Stimulated activated CD4-positive, alpha-beta T cell treated with anti-CD3 and anti-CD28 coated beads, Interleukin-2, amount 100 ng/mL, for 24 hours (primary cell): Measurements from ENCODE around the gene ZNF629.
"Not testable (repeated sequence)": the region's sequence is repeated elsewhere in the genome, so short reads cannot be mapped to it uniquely, and the experiment has no call there.

ENCODE experiments used
- DNase-seq, 2 donors: peaks; one replicate each; pipeline ENCODE4 v3.0.0-alpha.2; 2020

Gene ZNF629

DNA sequence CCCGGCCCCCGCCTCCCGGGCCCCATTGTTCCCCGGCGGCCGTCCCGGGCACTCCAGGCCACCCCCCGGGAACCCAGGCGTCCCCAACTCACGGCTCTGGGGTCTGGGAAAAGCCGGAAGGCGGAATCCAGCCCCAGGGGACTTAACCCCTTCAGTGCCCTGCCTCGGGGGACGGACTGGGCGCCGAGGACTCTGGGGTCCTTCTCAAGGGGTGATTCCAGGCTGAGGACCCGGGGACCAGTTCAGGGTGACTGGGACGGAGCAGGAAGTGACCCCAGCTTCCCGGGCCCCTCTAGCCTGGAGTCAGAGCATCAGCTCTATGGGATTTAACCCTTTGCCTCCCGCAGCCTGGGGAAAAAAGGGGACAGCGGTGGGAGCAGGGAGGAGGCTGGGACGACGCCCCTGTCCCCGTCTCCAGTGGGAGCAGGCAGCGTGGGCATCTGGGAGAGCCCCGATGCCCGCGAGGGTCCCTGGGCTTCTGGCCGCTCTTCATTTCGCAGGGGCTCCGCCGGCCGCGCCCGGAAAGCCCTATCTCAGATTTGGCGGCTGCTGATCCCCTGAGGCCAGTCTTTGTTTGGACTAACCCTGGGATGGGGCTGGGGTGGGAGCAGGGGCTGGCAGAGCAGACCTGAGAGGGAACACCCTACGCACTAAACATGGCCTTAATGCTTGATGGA is at the start of gene ZNF629:
Gene ZNF629 (minus strand): TSS at position 270 of the 677 bp plus-strand sequence. CDS start 2,723 bp downstream, outside the sequence.
- DNase-seq: peak; percentile 44 to 50

DNA sequence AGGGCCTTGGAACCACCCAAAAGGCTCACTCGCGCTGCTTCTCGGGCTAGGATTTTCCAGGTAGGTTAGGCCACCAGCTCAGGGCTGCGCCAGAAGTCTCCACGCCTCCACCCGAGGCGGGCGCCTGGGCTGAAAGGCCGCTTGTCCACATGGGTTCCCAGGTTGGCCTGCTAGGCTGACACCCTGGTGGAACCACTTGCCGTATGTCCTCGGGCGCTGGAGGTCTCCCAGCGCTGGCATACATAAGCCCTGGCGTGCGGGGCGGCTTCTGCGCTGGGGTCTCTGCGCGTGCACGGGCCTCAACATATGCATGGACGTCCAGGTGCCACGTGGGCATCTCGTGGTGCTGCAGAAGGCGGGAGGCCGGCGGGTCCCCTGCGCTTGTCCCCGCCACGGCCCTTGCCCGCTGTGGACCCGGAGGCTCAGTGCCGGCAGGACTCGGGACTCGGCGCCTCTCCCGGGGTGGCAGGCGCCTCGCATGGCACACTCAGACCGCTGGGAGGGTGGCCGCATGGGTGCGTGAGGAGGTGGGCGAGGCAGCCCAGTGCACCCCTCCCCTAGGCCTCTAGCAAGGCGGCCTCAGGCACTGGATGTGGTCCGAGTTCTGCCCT is 47.2 kb upstream of the ZNF629 start:
- DNase-seq: no peak

DNA sequence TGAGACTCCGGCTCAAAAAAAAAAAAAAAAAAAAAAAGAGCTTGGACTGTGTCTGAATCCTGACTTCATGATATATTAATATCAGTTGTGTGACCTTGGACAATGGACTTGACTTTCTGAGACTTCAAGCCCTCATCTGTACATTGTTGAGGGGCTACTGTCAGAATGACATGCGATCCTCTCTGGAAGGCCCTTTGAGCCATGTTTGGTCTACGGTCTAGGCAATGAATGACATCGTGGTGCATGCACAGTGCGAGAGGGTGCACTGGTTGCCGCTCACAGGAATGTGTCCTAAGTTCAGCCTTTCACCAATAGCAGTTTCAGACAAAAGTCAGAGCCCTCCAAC is 43.0 kb upstream of the ZNF629 start:
- DNase-seq: no peak

DNA sequence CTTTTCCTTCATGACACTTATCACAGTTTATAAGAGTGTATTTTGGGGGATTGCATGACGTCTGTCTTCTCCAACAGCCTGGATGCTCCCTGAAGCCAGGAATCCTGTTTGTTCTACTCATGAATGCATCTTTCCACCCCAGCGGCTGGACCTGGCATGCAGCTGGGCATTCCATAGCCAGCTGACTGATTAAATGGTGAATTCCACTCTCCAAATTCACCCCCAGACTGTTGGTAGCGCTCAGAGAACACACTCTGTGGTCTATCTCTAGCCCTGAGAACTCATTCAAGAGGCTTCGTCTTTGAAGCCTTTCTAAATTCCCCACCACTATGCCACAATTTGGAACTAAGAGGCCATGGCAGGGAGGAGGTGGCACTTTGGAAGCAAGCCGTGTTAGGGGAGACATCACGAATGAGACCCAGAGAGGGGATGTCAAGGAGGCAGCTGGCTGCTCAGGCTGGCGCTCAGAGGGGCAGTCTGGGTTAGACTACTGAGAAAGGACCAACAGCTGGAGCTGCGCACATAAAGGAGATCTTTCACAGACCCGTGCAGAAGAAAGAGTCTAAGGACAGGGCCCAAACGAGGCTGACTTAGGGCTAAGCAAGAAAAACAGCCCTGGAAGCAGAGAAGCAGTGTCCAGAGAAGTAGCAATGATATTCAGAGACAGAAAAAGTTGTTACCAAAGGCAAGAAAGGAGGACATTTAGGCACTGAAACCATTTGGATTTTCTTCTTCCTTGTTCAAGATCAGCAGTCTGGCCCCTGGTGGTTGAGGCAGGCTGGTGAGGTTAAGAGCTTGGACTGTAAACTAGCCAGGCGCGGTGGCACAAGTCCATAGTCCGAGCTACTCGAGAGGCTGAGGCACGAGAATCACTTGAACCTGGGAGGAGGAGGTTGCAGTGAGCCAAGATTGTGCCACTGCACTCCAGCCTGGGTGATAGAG is 42.4 kb upstream of the ZNF629 start:
- no peak for DNase-seq

DNA sequence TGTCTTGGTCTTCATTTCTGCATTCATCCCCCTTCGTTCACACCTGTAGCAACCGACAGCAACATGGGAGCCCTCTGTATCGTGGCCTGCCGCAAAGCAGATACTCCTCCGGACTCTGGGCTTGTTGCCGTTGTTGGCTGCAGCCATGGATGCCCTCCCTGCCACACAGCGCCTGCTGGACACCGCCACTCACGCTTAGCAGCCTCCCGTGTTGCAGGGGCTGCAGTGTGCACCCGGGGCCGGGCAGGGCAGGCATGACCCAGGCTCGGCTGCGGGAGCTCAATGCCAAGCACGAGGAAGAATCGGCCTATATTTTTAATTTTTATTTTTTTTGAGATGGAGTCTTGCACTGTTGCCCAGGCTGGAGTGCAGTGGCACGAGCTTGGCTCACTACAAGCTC is 34.9 kb upstream of the ZNF629 start:
- DNase-seq: no peak

DNA sequence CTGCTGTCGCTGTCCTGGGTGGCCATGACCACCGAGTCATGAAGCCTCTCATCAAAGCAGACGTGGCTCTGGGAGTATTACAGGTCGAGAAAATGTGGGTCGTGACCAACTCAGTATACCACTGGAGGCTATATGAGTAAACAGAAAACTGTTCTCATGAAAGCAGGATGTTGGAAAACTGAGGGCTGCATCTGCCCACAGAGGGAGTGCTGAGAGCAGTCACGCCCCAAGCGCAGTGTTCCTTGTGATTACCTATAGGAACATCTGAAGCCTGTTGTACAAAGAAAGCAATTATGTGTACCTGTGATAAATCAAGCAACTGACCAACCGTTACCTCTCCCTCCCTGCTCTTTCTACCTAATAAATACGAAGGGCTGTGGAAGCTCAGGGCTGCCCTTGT is 34.4 kb upstream of the ZNF629 start:
- DNase-seq: not testable (repeated sequence)

DNA sequence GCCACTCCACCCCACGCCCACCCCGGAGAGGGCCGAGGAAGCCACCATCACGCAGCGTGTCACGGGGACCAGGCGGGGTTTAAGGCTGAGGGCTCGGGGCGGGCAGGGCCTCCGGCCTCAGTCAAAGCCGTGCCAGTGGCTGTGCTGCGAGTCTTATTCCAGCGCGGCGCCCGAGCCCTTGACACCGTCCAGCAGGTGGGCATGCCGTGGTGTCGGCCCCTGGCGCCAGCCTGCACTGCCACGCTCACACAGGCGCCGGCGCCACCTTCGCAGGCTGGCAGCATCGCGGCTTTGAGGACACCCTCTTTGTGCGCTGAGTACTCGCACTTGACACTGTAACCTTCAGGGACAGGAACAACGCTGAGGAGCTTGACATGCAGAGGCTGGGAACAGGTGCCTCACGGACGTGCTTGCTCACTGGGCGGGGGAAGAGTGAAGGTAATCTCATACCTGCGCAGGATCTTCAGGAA is 34.0 kb upstream of the ZNF629 start:
- no peak for DNase-seq

DNA sequence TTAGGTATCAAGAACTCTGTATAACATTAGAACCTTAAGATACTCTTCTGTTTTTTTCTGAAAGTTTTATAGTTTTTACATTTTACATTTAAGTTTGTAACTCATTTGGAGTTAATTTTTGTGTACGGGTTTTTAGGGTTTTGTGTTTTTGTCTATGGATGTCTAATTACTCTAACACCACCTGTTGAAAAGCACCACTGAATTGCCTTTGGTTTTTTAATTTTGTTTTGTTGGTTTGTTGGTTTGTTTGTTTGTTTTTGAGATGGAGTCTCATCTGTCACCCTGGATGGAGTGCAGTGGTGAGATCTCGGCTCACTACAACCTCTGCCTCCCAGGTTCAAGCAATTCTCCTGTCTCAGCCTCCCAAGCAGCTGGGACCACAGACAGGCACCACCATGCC is 29.8 kb upstream of the ZNF629 start:
- no peak for DNase-seq

DNA sequence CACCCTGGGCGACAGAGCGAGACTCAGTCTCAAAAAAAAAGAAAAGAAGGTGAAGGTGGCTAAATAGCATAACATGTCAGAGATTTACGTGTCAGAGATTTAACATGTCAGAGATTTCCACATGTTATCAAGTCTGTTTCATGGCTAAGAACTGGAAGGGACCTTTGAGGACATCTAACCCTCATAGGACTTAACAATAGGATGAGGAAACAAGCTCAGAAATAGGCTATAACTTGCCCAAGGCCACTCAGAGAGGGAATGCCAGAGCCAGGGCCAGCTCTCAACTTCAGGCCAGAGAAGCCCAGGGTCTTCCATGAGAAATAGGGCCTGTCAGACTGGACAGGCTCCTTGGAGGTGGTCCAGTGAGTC is 26.8 kb upstream of the ZNF629 start:
- no peak for DNase-seq

DNA sequence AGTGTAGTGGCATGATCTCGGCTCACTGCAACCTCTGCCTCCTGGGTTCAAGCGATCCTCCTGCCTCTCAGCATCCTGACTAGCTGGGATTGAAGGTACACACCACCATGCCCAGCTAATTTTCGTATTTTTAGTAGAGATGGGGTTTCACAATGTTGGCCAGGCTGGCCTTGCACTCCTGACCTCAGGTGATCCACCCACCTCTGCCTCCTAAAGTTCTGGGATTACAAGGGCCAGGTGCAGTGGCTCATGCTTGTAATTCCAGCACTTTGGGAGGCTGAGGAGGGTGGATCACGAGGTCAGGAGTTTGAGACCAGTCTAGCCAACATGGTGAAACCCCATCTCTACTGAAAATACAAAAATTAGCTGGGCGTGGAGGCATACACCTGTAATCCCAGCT is 22.7 kb upstream of the ZNF629 start:
- DNase-seq: not testable (repeated sequence)

DNA sequence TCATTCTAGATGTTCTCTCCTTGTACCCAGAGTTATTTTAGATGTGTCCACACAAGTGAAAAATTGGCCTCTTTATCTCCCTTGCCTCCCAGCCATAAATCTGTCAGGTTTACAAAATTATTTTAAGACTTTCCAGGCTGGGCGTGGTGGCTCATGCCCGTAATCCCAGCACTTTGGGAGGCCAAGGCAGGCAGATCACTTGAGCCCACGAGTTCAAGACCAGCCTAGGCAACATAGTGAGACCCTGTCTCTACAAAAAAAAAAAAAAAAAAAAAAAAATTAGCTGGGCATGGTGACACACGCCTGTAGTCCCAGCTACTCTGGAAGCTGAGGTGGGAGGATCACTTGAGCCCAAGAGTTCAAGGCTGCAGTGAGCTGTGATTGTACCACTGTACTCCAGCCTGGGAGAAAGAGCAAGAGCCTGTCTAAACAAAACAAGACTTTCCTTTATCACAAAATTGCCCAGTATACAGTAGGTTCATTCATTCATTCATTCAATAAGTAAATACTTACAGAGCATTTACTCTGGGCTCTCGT is 22.0 kb upstream of the ZNF629 start:
- DNase-seq: not testable (repeated sequence)

DNA sequence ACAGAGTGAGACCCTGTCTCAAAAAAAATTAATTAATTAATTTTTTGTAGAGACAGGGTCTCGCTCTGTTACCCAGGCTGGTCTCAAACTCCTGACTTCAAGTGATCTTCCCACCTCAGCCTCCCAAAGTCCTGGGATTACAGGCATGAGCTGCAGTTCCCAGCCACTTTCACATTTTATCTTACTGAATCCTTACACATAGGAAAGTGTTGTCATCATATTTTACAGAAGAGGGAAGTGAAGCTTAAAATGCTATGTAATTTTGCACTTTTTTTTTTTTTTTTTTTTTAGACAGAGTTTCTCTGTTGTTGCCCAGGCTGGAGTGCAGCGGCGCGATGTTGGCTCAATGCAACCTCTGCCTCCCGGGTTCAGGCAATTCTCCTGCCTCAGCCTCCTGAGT is 21.1 kb upstream of the ZNF629 start:
- DNase-seq: no peak

DNA sequence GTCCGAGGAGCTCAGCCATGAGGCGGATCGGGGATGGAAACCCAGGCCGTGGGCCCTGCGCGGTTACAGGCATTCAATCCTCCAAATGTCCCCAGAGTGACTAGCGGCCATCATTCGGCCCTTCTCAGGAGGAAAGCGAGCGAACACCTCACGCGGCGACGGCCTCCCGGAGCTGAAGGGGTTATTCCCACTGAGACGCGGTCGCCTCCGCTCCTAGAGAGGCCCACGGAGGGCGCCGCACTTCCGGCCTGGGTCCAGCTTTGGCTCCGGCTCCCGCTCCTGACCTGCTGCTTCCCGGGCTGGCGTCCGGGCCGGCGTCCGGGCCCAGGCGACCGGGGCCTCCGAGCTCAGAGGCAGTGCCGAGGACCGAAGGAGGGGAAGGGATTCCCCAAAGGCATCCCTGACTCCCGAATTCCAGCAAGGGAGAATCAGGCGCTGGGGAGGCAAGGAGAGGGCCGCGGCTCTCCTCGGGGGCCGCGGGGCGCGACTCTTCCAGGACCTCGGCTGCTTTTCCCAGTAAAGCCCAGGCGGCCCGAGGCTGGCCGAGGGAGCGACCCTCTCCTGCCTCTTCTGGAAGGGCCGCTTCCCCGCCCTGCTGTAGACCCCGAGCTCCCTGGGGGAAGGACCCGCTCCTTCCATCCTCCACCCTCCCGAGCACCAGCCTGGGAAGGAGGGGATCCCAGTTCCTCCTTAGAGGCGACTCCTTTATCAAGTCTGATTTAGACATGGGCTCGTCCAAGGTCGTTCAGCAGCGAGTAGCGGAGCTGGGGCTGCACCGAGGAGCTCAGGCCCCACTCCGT is 18.6 kb upstream of the ZNF629 start:
- DNase-seq: peak; percentile 64

DNA sequence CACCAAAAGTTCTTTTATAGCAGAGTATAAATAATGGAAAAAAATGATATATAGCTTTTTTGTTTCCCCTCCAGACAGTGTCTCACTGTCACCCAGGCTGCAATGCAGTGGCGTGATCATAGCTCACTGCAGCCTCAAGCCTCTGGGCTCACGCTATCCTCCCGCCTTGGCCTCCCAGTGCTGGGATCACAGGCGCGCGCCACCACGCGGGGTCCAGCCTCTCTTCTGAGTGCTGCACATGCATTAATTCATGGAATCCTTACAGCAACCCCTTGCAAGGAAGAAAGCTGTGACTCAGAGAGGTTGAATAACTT is 18.0 kb upstream of the ZNF629 start:
- DNase-seq: no peak

DNA sequence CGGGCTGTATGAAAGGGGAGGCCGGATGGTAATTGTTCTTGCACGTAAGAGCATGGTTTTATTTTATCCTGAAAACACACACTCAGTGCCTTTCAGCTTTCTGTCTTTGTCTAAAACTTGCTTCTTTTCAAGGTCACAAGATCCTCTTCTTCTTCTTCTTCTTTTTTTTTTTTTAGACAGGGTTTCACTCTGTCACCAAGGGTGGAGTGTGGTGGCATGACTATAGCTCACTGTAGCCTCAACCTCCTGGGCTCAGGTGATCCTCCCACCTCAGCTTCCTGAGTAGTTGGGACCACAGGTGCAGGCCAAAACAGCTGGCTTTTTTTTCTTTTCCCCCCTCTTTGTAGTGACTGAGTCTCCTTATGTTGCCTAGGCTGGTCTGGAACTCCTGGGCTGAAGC is 15.9 kb upstream of the ZNF629 start:
- no peak for DNase-seq

DNA sequence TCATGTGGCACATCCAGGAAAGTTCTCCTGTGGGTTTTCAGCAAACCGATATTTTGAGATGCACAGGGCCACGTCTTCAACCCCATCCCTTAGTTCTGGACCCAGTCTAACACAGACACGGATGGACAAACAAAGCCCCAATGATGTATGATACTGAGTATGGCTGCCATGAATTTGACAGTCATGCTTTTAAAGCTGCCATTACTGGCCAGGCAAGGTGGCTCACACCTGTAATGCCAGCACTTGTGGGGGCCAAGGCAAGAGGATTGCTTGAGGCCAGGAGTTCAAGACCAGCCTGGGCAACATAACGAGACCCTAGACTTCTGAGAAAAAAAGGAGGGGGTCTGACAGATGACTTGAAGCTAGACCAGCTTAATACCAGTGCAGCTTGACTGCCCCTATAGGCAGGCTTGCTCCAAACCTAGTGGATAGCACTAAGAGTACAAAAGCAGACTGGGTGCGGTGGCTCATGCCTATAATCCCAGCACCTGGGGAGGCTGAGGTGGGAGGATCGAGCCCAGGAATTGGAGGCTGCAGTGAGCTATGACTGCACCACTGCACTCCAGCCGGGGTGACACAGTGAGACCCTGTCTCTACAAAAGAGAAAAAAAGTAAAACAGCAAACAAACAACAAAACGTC is 10.8 kb upstream of the ZNF629 start:
- DNase-seq: no peak

DNA sequence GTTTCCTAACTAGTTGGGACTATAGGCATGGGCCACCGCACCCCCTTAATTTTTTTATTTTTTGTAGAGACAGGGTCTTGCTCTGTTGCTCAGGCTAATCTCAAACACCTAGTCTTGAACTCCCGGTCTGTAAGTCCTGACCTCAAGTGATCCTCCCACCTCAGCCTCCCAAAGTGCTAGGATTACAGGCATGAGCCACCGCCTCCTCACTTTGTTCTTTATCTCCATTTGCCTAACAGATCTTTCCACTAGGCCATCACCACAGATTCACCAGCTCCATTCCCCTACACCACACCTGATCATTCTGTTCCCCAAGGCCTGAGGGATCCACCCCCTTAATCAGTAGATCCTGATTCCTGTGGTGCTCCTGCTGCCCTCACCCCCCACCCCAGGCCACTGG is 7.6 kb upstream of the ZNF629 start:
- no peak for DNase-seq

DNA sequence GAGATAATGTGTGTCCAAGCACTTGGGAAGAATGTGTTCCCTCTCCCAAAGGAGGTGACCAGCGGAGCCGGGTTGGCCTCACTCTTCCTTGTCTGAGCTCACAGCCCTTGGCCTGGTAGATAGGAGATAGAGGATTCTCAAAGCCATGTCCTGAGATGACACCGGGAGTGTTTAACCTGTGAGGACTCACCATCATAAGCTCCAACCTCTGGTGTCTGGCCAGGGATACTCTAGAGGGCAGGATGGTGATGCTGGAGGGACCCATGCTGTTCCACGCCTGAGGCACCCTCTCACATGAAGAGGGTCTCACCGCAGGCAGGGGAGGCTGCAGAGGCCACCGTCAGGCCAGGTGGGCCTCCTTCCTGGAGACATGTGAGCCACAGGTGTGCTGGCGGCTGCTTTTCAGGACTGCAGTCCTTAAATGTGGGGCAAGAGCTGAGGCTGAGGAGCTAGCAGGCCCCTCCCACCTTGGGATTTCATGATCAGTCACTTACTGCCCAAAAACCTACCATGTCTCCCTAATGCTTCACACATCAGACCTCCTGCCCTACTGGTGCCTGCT is 6.6 kb upstream of the ZNF629 start:
- DNase-seq: no peak

DNA sequence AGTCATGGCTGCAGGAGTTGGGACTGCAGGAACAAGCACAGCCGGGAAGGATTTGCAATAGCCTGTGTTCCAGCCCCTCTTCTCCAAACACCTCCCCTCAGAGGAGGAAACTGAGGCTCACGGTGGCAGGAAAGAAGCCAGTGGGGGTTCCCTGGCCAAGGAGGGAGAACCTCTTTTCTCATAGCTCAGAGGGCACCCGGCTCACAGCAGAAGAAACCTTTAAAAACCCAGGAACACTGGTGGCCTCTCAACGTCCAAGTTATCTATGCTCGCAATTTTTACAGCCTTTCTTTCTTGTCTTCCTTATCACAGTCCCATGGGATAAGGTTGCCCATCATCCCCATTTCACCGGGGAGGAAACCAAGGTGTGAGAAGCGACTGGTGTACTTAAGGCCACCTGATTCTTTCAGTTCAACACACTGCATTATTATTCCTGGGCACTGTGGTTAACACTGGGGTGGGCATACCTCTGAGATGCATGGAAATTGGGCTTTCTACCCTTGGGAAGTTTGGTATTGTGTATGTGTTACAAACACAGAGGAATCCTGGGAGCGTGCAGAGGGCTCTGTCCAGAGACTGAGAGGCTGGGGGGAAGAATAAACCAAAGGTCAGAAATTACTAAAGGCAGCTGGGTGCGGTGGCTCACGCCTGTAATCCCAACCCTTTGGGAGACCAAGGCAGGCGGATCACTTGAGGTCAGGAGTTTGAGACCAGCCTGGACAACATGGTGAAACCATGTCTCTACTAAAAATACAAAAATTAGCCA is 791 bp upstream of the ZNF629 start:
- DNase-seq: no peak

DNA sequence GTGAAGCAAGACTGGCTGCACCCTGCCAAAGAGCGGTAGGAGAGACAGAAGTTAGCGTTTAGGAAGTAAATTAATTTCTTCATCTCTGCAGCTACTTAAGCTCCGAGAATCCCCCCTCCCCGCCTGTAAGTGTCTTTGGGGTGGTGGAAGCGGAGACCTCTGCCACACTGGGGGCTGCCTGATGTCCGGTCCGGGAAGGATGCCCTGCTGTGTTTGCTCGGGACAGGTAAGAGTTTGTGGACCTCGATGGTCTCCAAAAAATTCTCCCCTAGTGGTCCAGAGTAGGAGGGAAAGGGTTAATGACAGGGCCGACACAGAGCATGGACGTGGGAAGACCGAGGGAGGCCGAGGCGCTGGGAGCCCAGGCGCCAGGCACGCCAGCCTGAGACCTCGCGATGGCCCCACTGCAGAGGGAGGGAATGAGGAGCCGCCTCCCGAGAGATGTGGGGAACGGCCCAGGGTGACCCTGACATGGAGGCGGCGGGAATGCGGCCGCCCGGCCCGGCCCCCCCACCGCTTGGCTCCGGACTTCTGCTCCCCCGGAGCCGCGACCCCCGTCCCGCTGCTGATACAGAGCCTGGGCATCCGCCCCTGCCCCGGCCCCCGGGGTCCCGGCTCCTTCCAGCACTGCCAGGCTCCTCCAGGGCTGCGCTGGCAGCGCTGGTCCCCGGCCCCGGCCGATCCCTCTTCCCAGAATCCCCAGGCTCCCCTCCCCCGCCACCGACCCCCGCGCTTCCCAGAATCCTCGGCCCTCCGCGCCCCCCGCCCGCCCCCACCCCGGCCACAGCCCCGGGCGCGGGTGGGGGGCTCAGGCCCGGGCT is 680 bp downstream of the ZNF629 start:
- DNase-seq: peak in 1 of 2 donors; percentile 35
